ENCODE results near the gene KAT7. TPM values are rescaled to one million over a fixed set of nuclear protein-coding genes. Genes with fewer than 3 reads are reported as not detected.
A peak's percentile ranks its signal among the peaks of the same experiment; 100 is the strongest.

KAT7 gene
- total RNA-seq, 1 donor from 2014 or later, result 27.1 TPM

- no peak for DNase-seq (ENCODE audit: low read depth in 2 of 2)
These were observed 81.8 kb downstream of the KAT7 start for GRCh38 chr17:49870298-49870697.

- DNase-seq (ENCODE audit: low read depth in 2 of 2), result no peak
These were observed 82.7 kb downstream of the KAT7 start for GRCh38 chr17:49871211-49871610.

- DNase-seq (ENCODE audit: low read depth in 2 of 2), result no peak
These were observed 84.4 kb downstream of the KAT7 start for GRCh38 chr17:49872754-49873377.

GRCh38 chr17:49873466-49873865, 85.0 kb downstream of the KAT7 start:
- no peak for DNase-seq (ENCODE audit: low read depth in 2 of 2)

GRCh38 chr17:49873926-49874325, 85.4 kb downstream of the KAT7 start:
- DNase-seq (ENCODE audit: low read depth in 2 of 2), result no peak

GRCh38 chr17:49874911-49875310, 86.4 kb downstream of the KAT7 start:
- no peak for DNase-seq (ENCODE audit: low read depth in 2 of 2)

GRCh38 chr17:49875685-49876084, 87.2 kb downstream of the KAT7 start:
- DNase-seq (ENCODE audit: low read depth in 2 of 2), result no peak

GRCh38 chr17:49878931-49879904, 90.7 kb downstream of the KAT7 start:
- no peak for DNase-seq (ENCODE audit: low read depth in 2 of 2)

GRCh38 chr17:49880291-49881053, 92.0 kb downstream of the KAT7 start:
- peak; percentile 30 to 62 for DNase-seq (ENCODE audit: low read depth in 2 of 2)

GRCh38 chr17:49881054-49881402, 92.5 kb downstream of the KAT7 start:
- DNase-seq (ENCODE audit: low read depth in 2 of 2), result no peak

GRCh38 chr17:49882434-49882833, 94.0 kb downstream of the KAT7 start:
- DNase-seq (ENCODE audit: low read depth in 2 of 2), result no peak

Other genes starting within 250 kb of the KAT7 start
- gene NXPH3, start 212.8 kb upstream of the KAT7 start, total RNA-seq, result 0.90 and 3.2 TPM in 2 replicates
- 106 and 121 TPM in 2 replicates for gene SPOP, start 110.6 kb upstream of the KAT7 start, total RNA-seq
- gene SLC35B1, start 80.7 kb upstream of the KAT7 start, total RNA-seq, result 50.1 and 56.0 TPM in 2 replicates
- gene FAM117A, start 24.6 kb upstream of the KAT7 start, total RNA-seq, result 3.6 and 8.2 TPM in 2 replicates
- gene TAC4, start 59.4 kb downstream of the KAT7 start, total RNA-seq, result not detected in 2 replicates
- not detected in 2 replicates for gene DLX4, start 180.5 kb downstream of the KAT7 start, total RNA-seq
- gene DLX3, start 206.5 kb downstream of the KAT7 start, total RNA-seq, result not detected in 2 replicates

Measured in dermis microvascular lymphatic vessel endothelial cell (primary cell).